Lower leg skin (tissue), 3 donors: ENCODE data around the gene GRM5.

Source experiments
- CTCF ChIP-seq, 3 donors: fragments of 450-650 bp; IDR thresholded peaks; one replicate each; pipeline ENCODE4 v1.5.1; 2016; ENCODE audit warnings: antibody characterized with exemption in 3 of 3, mild to moderate bottlenecking in 3 of 3, moderate library complexity in 2 of 3
- POLR2A ChIP-seq, 2 donors: fragments of 450-650 bp; IDR thresholded peaks; one replicate each; pipeline ENCODE4 v1.6.1; 2016 to 2017; ENCODE audit warnings: antibody characterized with exemption in 2 of 2, mild to moderate bottlenecking in 1 of 2, moderate library complexity in 1 of 2

GRCh38 chr11:88464528-88464927 lies 601.3 kb downstream of the GRM5 start:
- TF ChIP-seq CTCF (IDR thresholded peaks at IDR 0.05): no peak
- no peak for TF ChIP-seq POLR2A (IDR thresholded peaks at IDR 0.05)
